GM19043 (cell line): ENCODE data around the gene DGKB.

Source experiments
- ATAC-seq: cut with Tn5 transposase; IDR thresholded peaks from one replicate; pipeline ENCODE4 v1.9.1; 2021; ENCODE audit warnings: low read depth; ENCODE audit not compliant: unreplicated experiment

Gene DGKB

GRCh38 chr7:14868937-14869336 lies 33.6 kb downstream of the DGKB start:
- no peak for ATAC-seq

GRCh38 chr7:14861456-14861855 lies 41.1 kb downstream of the DGKB start:
- no peak for ATAC-seq

- no peak for ATAC-seq
Observed at GRCh38 chr7:14859267-14859666, 43.3 kb downstream of the DGKB start.

- ATAC-seq: no peak
Observed at GRCh38 chr7:14858866-14859265, 43.7 kb downstream of the DGKB start.

GRCh38 chr7:14858410-14858809 lies 44.1 kb downstream of the DGKB start:
- no peak for ATAC-seq

GRCh38 chr7:14855033-14855794 lies 47.3 kb downstream of the DGKB start:
- ATAC-seq: no peak

- no peak for ATAC-seq
Observed at GRCh38 chr7:14854471-14854870, 48.1 kb downstream of the DGKB start.

- no peak for ATAC-seq
Observed at GRCh38 chr7:14851610-14852009, 50.9 kb downstream of the DGKB start.

GRCh38 chr7:14850039-14850438 lies 52.5 kb downstream of the DGKB start:
- no peak for ATAC-seq

- no peak for ATAC-seq
Observed at GRCh38 chr7:14846405-14846804, 56.1 kb downstream of the DGKB start.

GRCh38 chr7:14843755-14844154 lies 58.8 kb downstream of the DGKB start:
- no peak for ATAC-seq

- no peak for ATAC-seq
Observed at GRCh38 chr7:14842523-14842922, 60.0 kb downstream of the DGKB start.

GRCh38 chr7:14841869-14842268 lies 60.7 kb downstream of the DGKB start:
- ATAC-seq: no peak

- no peak for ATAC-seq
Observed at GRCh38 chr7:14841086-14841485, 61.5 kb downstream of the DGKB start.

- no peak for ATAC-seq
Observed at GRCh38 chr7:14839307-14839706, 63.2 kb downstream of the DGKB start.

- ATAC-seq: no peak
Observed at GRCh38 chr7:14837216-14837615, 65.3 kb downstream of the DGKB start.

GRCh38 chr7:14836571-14837189 lies 65.9 kb downstream of the DGKB start:
- ATAC-seq: no peak

- ATAC-seq: no peak
Observed at GRCh38 chr7:14836006-14836405, 66.5 kb downstream of the DGKB start.

- ATAC-seq: no peak
Observed at GRCh38 chr7:14835384-14835783, 67.2 kb downstream of the DGKB start.

- ATAC-seq: no peak
Observed at GRCh38 chr7:14834883-14835282, 67.7 kb downstream of the DGKB start.

GRCh38 chr7:14834456-14834855 lies 68.1 kb downstream of the DGKB start:
- no peak for ATAC-seq

GRCh38 chr7:14833707-14834106 lies 68.8 kb downstream of the DGKB start:
- no peak for ATAC-seq
